HG02970 (cell line): ENCODE data around the gene FAF1.
"Not testable (repeated sequence)": the region's sequence is repeated elsewhere in the genome, so short reads cannot be mapped to it uniquely, and the experiment has no call there.

ENCODE experiments used
- ATAC-seq: cut with Tn5 transposase; IDR thresholded peaks from one replicate; pipeline ENCODE4 v1.9.1; 2021; ENCODE audit warnings: mild to moderate bottlenecking, moderate library complexity, moderate number of reproducible peaks; ENCODE audit not compliant: unreplicated experiment, low FRiP score

The FAF1 gene

DNA sequence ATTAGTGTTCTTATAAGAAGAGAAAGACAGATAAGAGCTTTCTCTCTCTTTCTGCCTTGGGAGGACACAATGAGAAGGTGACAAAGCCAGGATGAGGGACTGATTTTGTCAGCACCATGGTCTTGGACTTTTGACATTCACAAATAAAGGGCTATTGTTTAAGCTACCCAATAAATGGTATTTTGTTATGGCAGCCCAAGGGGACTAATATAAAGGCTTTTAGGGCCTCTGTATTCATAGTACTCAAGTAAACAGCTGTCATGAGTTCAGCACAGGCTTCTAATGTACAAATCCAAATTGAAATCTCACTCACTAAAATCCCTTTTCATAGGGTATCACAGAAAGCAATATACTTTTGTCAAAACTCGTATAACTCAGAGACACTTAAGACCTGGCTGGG is 242.7 kb downstream of the FAF1 start:
- no peak for ATAC-seq

GRCh38 chr1:50716455-50716854 is 243.6 kb downstream of the FAF1 start:
- ATAC-seq: not testable (repeated sequence)

- no peak for ATAC-seq
Observed at GRCh38 chr1:50710099-50710498, 250.0 kb downstream of the FAF1 start.

DNA sequence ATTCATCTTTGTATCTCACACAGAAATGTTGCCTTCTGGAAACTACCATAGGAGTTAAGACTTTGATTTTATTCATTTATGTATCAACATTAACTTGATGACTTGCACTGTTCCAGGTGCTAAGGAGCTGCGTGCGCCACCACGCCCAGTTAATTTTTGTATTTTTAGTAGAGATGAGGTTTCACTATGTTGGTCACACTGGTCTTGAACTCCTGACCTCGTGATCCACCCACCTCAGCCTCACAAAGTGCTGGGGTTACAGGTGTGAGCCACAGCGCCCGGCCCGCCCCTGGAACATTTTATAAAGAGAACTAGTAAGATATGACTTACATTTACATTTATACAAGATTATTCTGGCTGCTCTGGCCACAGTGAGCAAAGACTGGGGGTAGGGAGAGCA is 252.2 kb downstream of the FAF1 start:
- no peak for ATAC-seq

- no peak for ATAC-seq
Observed at GRCh38 chr1:50705699-50706098, 254.4 kb downstream of the FAF1 start.

DNA sequence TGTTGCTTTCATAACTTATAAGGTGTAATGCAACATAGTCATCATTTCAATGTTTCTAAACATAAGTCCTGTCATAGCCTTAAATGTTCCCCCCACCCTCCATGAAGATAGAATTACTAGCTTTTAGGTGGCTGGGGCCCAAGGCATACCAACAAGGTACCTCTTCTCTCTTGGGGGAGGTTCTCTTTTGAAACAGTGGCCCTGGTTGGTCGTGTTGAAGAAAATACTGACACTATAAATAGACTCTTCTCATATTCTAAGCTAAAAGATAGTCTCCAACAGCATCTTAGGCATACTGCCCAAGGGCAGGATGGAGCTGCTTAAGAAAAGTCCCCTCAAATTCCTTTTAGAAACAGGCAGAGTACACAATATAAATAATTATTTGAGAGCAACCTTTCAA is 255.0 kb downstream of the FAF1 start:
- no peak for ATAC-seq

DNA sequence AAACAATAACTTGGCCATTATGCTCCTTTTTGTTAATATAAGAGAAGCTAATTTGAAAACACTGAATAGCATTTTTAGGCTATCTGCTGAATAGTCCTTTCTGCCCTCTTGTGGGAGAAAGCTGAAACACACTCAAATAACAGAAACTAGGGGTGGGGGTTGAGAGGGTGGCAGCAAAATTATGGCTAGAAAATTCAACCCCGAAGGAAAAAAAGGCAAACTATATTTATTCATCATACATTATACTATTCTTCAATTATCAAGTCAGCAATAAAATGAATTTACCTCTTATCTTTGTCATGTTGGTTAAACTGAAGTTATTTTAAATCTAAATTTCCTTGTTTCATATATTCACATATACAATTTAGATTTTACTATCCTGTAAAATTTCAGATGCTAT is 255.9 kb downstream of the FAF1 start:
- no peak for ATAC-seq

- ATAC-seq: no peak
Observed at GRCh38 chr1:50703240-50703639, 256.8 kb downstream of the FAF1 start.

GRCh38 chr1:50702395-50702794 is 257.7 kb downstream of the FAF1 start:
- no peak for ATAC-seq

DNA sequence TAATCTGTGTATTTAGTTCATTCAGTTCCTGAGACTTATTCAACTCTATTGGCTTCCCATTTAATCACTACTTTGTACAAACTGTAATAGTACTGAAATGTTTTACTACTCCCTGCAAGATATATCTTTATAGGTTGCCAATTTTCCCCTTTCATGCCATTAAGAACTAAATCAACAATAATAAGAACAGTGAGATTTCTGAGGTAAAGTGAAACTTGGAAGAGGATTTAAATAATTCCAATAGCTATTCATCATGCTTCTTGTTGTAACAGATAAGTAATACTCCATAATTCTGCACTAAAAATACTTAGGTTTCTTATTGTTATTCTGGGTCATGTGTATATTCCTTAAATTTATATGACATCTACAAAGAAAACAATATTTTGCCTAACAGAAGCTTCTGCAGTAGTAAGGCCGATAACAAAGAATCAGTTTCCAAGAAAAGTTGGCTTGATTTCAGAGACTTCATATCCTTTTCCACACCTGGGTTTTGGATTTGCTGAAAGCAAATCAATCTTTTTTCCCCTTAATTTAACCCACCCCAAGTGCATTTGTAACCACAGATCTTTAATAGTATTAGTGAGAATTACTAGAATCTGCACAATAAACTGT is 258.3 kb downstream of the FAF1 start:
- ATAC-seq: no peak

DNA sequence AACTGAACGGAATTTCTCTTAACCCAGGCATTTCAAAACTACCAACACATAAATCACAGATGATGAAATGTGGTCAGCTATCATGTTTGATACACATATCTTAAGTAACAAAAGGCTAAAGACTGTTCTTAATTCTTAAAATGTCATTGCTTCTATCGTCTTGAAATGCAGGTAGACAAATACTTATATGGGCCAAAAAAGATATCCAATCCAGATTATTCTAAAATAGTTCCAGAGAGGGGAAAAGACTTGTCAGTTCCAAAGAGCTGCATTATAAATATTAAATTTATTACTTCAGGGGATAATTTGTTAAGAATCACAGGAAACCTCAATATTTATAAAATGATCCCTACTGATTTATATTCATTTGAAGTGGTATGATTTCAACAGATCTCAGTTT is 259.4 kb downstream of the FAF1 start:
- no peak for ATAC-seq

DNA sequence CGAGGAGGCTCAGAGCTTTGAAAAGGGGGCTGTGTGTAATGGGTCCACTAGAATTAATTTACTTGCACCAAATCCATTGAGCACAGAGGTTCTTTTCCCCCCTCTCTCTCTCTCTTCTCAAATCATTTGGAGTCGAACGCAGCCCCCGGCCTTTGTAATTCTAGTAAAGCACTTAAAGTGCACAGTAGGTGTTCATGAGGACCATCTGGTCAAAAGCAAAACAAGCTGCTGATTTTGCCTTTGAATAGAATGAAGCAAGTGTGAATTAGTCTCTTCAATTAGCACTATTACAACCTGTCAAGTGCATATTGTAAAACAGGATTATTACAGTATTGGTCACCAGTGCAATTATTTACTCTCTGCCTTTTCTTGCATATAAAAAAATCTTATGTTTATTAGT is 259.9 kb downstream of the FAF1 start:
- no peak for ATAC-seq

DNA sequence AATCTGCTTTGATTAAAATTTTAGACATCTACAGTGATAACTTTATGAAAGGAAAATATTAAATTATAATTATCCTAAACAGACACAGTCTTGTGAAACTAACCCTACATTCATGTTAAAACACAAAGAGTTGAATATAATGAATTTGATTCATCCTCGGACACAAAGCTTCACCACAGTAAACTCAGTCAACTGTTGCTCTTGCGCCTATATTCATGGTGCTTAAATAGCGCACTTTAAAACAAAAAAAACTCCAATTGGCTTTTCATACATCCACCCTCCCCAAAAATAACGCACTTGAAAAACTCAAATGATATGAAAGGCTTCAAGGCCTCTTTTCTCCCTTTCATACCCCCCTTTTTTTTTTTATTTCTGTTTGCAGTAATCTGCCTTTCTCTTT is 260.3 kb downstream of the FAF1 start:
- no peak for ATAC-seq

DNA sequence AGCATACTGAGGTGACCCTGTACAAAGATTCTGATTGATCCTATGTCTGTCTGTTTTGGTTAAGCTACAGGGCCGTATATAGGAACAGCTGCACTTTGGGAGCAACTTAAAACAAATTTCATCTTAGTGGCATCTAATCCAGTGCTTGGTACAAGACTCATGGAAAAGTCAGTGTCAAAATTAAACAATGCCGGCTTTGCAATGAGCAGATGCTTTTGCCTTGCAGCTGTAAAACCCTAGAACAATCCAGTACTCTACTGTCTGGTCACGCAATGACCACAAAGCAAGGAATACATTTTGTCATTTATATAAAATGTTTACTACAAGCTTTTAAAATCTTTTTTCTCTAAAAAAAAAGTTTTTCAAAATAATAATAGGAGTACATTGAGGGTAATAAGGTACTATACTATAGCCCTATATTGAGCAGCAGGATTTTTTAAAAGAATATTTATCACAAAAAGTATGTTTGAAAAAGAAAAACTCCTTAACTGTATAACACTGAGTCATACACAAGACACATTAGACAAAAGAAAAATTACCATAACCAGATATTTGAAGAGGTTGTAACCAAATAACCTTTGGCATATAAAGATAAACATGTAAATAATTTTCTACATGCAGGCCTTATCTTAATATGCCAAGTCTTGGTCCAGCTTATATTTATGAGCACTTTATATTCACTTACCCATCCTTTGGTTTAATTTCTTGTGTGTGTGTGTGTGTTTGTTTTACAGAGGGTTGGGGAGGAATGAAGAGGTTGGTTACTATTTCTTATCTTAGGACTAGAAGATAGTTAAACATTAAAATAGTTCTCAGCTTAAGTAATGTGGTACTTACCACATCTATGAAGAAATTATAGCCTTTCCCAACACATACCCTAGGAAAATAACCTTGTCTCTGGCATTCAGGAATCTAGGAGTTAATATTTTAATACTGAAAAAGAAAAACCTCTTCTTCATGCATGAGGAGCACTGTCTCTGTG is 262.3 kb downstream of the FAF1 start:
- no peak for ATAC-seq

GRCh38 chr1:50693829-50694228 is 266.2 kb downstream of the FAF1 start:
- no peak for ATAC-seq

GRCh38 chr1:50684185-50684584 is 275.9 kb downstream of the FAF1 start:
- ATAC-seq: no peak

DNA sequence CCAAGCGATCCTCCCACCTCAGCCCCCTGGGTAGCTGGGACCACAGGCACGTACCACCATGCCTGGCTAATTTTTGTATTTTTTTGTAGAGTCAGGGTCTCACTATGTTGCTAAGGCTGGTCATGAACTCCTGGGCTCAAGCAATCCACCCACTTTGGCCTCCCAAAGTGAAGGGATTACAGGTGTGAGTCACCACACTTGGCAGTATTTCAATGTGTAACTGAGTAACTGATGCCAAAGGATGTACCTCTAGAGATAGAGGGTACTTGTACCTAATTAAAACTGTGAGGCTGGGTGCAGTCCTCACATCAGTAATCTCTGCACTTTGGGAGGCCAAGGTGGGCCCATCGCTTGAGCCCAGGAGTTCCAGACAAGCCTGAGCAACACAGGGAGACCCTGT is 278.1 kb downstream of the FAF1 start:
- ATAC-seq: no peak

DNA sequence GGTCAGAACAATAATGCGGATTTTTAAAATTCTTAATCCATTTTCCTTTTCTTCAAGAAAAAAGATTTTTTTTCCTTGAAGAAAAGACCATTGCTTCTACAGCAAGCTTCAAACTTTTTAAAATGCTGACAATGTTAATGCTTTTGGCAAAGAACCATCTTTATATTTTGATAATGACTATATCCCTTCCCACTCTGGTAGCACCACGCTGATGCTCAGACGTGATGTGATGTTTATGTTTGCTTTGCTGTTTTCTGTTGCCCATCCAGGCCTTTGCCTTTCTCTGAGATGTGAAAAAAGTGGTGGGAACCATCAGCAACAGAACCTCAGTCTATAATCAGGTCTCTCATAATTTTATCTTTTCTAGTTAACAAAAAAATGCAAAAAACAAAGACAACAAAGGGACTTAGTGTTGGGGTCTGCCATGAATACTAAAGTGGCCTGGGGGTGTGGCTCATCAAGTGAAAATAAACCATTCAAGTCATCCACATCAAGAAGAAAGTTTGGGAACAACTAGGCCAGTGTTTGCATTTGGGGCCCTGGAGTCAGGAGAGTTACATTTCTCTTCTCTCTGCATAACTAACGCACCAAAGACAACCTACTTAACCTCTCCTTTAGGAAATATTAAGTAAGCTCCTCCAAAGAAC is 292.2 kb downstream of the FAF1 start:
- no peak for ATAC-seq

DNA sequence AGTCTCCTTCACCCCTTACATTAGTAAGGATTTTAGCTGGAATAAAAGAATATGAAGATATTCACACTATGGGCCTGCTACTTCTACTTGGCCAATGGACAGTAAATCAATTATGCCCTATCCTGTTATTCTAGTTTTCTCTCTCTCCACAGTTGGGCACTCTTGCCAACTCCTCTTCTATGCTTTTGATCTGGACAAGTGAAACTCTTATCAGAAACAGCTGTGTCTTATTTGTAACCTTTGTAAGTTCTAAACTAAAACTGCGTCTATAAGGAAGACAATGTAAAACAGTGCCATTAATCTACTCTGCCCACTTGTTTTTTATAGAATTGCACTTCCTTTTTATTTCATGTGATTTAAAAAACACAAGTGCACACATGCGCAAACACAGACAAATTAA is 292.8 kb downstream of the FAF1 start:
- no peak for ATAC-seq

- no peak for ATAC-seq
Observed at GRCh38 chr1:50666849-50667248, 293.2 kb downstream of the FAF1 start.

GRCh38 chr1:50665413-50665812 is 294.7 kb downstream of the FAF1 start:
- no peak for ATAC-seq
